Esophagus squamous epithelium (tissue), 5 donors: ENCODE measurements around the gene SLC25A42. TPM values are rescaled to one million over a fixed set of nuclear protein-coding genes. Genes with fewer than 3 reads are reported as not detected.
A peak's percentile ranks its signal among the peaks of the same experiment; 100 is the strongest.
"Not testable (repeated sequence)": the region's sequence is repeated elsewhere in the genome, so short reads cannot be mapped to it uniquely, and the experiment has no call there.

Source experiments
- DNase-seq: peaks from one replicate; lab custom pipeline; 2025; lab: John Stamatoyannopoulos, UW
- H3K27ac ChIP-seq, 4 donors: fragments of 200-600 bp; sonication (generic); one replicate each; pipeline ENCODE4 v1.5.1; 2016 to 2019; ENCODE audit warnings: mild to moderate bottlenecking in 1 of 4
- H3K27me3 ChIP-seq, 4 donors: fragments of 200-600 bp; sonication (generic); 1 replicate in 3 of 4; 2 replicates in 1 of 4; pipeline versions ENCODE4 v1.5.1 to v1.6.0; 2017 to 2021; ENCODE audit warnings: antibody characterized with exemption in 1 of 4
- H3K36me3 ChIP-seq, 3 donors: fragments of 200-600 bp; sonication (generic); one replicate each; pipeline ENCODE4 v1.5.1; 2016 to 2019
- H3K4me1 ChIP-seq, 3 donors: fragments of 200-600 bp; sonication (generic); one replicate each; pipeline ENCODE4 v1.5.1; 2017 to 2019
- H3K4me3 ChIP-seq, 4 donors: fragments of 200-600 bp; sonication (generic); 1 replicate in 3 of 4; 2 replicates in 1 of 4; pipeline ENCODE4 v1.5.1; 2016 to 2019; ENCODE audit warnings: mild to moderate bottlenecking in 2 of 4, moderate library complexity in 1 of 4
- H3K9me3 ChIP-seq, 3 donors: fragments of 200-600 bp; sonication (generic); one replicate each; pipeline ENCODE4 v1.5.1; 2016 to 2019
- POLR2A ChIP-seq, 4 donors: fragments of 450-650 bp; IDR thresholded peaks; one replicate each; pipeline ENCODE4 v1.6.1; 2017; ENCODE audit warnings: antibody characterized with exemption in 4 of 4, mild to moderate bottlenecking in 4 of 4, moderate library complexity in 3 of 4
- WGBS, 2 donors: methylation state at CpG; one replicate each; pipeline ENCODE4 v1.1.5; 2018; 5-methylcytosine and 5-hydroxymethylcytosine counted together
- intact Hi-C: fragments of 100-400 bp; cut with DNase I; formaldehyde crosslinking; loops from one replicate; pipeline ENCODE4 v1.15.0; 2022
- total RNA-seq, 4 donors: library from RNA; depleted of rRNA; stranded (reverse); fragments of >200 nt; gene quantifications; one replicate each; pipeline ENCODE4 v1.1.0, GENCODE V29; 2016
- TF ChIP-seq, protein P1 (sequence below), 6 experiments: fragments of 450-650 bp in 4 of 6; fragments of 200-600 bp in 2 of 6; sonication (generic) in 2 of 6; IDR thresholded peaks; one replicate each; pipeline ENCODE4 v1.5.1; 2016 to 2019; ENCODE audit warnings: antibody characterized with exemption in 6 of 6, mild to moderate bottlenecking in 4 of 6, moderate library complexity in 4 of 6
- donor health status: DM: yes; HTN: yes; CAD: no.

SLC25A42 gene
- total RNA-seq, 4 donors from 2014 or later = 1.7 to 3.8 (median 3.3) TPM

- peaks cover 0 to 10% (median 0%) of the 10 kb centered on the region in 3 donors for H3K4me1 ChIP-seq
- no peak overlapping the region for H3K27ac ChIP-seq
- intact Hi-C loops = no loop called here
- no peaks in the 10 kb centered on the region for H3K27me3 ChIP-seq
- TF ChIP-seq, protein P1, sequence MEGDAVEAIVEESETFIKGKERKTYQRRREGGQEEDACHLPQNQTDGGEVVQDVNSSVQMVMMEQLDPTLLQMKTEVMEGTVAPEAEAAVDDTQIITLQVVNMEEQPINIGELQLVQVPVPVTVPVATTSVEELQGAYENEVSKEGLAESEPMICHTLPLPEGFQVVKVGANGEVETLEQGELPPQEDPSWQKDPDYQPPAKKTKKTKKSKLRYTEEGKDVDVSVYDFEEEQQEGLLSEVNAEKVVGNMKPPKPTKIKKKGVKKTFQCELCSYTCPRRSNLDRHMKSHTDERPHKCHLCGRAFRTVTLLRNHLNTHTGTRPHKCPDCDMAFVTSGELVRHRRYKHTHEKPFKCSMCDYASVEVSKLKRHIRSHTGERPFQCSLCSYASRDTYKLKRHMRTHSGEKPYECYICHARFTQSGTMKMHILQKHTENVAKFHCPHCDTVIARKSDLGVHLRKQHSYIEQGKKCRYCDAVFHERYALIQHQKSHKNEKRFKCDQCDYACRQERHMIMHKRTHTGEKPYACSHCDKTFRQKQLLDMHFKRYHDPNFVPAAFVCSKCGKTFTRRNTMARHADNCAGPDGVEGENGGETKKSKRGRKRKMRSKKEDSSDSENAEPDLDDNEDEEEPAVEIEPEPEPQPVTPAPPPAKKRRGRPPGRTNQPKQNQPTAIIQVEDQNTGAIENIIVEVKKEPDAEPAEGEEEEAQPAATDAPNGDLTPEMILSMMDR (IDR thresholded peaks at IDR 0.05) = peak; percentile 94 to 99 (median 94)
- TF ChIP-seq POLR2A (IDR thresholded peaks at IDR 0.05) = no peak
- no peaks in the 10 kb centered on the region for H3K9me3 ChIP-seq
- H3K4me3 ChIP-seq = peak overlapping the region in 2 of 4 donors; percentile 14 to 40
- H3K36me3 ChIP-seq = peaks cover 0 to 35% (median 3%) of the 10 kb centered on the region in 3 donors
- 4 to 32% methylated on average over 4 to 10 of the region's 47 CpGs for WGBS, 2 donors
- no peak for DNase-seq
Observed at GRCh38 chr19:19145684-19146608, 82.2 kb downstream of the SLC25A42 start.

GRCh38 chr19:19146865-19147264 is 83.1 kb downstream of the SLC25A42 start:
- TF ChIP-seq, protein P1 (IDR thresholded peaks at IDR 0.05) = no peak
- no peak for TF ChIP-seq POLR2A (IDR thresholded peaks at IDR 0.05)
- Histone ChIP-seq H3K36me3 (peaks cover 0 to 35% (median 3%) of the 10 kb centered on the region in 3 donors), H3K27me3 (no peaks in the 10 kb centered on the region), H3K4me3 (no peak overlapping the region), H3K27ac (no peak overlapping the region), H3K9me3 (no peaks in the 10 kb centered on the region), H3K4me1 (peaks cover 0 to 10% (median 0%) of the 10 kb centered on the region in 3 donors)
- WGBS, 2 donors = 100% methylated on average over 1 of the region's 7 CpGs; no CpG with 5 or more reads in 1 of the 2 donors
- intact Hi-C loops = no loop called here
- no peak for DNase-seq

DNA sequence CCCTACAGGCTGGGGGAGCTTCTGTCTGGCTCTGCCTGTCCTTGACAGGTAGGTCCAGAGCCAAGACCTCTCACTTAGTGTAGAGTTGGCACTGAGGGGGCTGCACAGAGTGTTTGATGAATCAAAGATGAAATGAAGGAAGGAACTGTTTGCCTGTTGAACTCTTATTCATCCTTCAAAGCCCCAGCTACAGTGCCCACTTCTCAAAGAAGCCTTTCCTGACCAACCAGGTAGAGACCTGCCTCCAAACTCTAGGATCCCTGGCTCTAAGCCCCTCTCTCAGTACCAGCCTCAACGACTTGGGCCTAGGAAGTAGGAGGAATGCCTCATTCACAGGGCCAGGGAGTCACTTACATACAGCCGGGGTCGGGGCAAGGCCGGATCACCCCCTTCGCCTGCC is 83.5 kb downstream of the SLC25A42 start:
- DNase-seq = no peak
- H3K9me3 ChIP-seq = no peaks in the 10 kb centered on the region
- no peak overlapping the region for H3K4me3 ChIP-seq
- intact Hi-C loops = no loop called here
- H3K27ac ChIP-seq = no peak overlapping the region
- H3K4me1 ChIP-seq = peaks cover 0 to 10% (median 0%) of the 10 kb centered on the region in 3 donors
- H3K36me3 ChIP-seq = peaks cover 0 to 35% (median 3%) of the 10 kb centered on the region in 3 donors
- TF ChIP-seq, protein P1 (IDR thresholded peaks at IDR 0.05) = no peak
- no peak for TF ChIP-seq POLR2A (IDR thresholded peaks at IDR 0.05)
- no peaks in the 10 kb centered on the region for H3K27me3 ChIP-seq
- 100% methylated on average over 1 of the region's 5 CpGs; no CpG with 5 or more reads in 1 of the 2 donors for WGBS, 2 donors

- H3K27me3 ChIP-seq, H3K4me3 ChIP-seq, H3K27ac ChIP-seq, H3K9me3 ChIP-seq, DNase-seq, H3K4me1 ChIP-seq, intact Hi-C loops: not testable (repeated sequence)
- 96 to 97% methylated on average over 8 of the region's 8 CpGs for WGBS, 2 donors
- peaks cover 0 to 35% (median 3%) of the 10 kb centered on the region in 3 donors for H3K36me3 ChIP-seq
Observed at GRCh38 chr19:19148504-19148903, 84.7 kb downstream of the SLC25A42 start.

DNA sequence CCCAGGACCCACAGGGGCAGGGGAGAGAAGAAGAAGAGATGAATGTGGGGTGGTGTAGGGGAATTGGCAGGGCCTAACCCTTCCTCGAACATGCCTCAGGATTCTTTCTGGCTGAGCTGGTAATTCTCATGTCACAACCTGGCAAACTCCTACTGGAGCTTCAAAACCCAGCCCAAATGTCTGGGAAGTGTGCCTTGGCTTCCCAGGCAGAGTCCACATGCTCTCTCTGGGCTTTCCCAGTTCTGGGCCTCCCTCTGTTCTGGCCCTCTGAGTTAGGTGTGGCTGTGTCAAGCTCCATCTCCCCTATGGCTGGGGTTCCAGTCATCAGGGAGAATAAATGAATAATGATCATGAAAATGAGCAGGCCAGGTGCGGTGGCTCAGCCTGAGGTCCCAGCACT is 85.6 kb downstream of the SLC25A42 start:
- no peak for DNase-seq
- TF ChIP-seq, protein P1 (IDR thresholded peaks at IDR 0.05) = no peak
- TF ChIP-seq POLR2A (IDR thresholded peaks at IDR 0.05) = no peak
- Histone ChIP-seq H3K4me1 (peaks cover 0 to 10% (median 0%) of the 10 kb centered on the region in 3 donors), H3K27me3 (no peaks in the 10 kb centered on the region), H3K36me3 (peaks cover 0 to 35% (median 3%) of the 10 kb centered on the region in 3 donors), H3K27ac (no peak overlapping the region), H3K9me3 (no peaks in the 10 kb centered on the region), H3K4me3 (no peak overlapping the region)
- WGBS, 2 donors = 67 to 81% methylated on average over 2 of the region's 2 CpGs
- intact Hi-C loops = no loop called here
